Measurements from ENCODE around the gene UQCRC1.
"Not testable (repeated sequence)": the region's sequence is repeated elsewhere in the genome, so short reads cannot be mapped to it uniquely, and the experiment has no call there.

UQCRC1 gene

DNA sequence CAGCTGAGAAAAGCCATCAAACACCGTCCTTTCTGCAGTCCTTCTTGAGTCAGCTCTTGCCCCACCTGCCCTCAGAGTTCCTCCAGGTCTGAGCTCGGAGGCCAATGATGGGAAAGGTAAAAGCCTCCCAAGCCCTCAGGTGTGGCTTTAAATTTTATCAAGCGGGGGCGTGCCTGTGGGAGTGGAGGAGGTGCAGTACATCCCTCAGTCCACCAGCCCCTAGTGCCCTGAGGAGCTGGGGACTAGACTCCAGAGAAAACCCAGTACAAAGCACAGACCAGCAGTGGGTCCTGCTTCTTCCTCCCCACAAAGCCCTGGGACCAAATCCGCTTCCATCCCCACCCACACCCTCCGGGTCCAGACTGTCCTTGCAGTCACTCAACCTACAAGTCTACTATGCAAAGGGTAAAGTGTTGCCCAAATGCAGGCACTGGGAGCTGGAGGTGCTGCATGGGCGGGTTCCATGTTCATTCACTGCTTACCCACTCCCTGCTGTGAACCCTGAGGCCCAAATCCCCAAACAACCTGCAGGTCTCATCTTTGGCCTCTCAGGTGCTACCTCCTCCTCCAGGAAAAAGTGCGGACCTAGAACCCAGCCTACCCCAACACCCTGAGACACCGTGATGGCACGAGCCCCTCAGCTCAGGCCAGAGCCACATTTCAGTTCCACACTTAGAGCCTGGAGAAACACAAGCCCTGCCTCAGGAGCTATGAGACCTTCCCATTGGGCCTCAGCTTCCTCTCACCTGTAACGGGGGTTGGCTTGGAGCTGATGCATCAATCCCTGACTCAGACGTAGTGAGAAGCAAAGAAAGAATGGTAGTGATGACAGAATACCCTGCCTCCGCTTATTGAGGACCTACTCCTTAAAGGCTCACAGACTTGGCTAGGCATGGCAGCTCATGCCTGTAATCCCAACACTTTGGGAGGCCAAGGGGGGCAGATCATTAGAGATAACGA is 55.3 kb downstream of the UQCRC1 start:
- DNase-seq = no peak

DNA sequence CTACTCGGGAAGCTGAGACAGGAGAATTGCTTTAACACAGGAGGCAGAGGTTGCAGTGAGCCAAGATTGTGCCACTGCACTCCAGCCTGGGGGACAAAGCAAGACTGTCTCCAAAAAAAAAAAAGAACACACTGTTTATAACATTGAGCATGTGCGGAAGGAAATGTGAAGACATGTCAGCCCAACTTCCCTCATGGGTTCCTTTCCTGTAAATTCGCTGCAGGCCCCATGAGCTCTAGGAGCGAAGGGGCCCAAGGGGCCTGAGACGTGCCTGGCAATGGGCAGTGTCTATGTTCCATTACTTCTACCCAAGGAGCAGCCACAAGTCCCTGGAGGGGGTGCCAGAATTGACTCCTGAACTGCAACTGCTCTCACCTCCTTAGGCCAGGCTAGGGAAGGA is 56.1 kb downstream of the UQCRC1 start:
- no peak for DNase-seq

DNA sequence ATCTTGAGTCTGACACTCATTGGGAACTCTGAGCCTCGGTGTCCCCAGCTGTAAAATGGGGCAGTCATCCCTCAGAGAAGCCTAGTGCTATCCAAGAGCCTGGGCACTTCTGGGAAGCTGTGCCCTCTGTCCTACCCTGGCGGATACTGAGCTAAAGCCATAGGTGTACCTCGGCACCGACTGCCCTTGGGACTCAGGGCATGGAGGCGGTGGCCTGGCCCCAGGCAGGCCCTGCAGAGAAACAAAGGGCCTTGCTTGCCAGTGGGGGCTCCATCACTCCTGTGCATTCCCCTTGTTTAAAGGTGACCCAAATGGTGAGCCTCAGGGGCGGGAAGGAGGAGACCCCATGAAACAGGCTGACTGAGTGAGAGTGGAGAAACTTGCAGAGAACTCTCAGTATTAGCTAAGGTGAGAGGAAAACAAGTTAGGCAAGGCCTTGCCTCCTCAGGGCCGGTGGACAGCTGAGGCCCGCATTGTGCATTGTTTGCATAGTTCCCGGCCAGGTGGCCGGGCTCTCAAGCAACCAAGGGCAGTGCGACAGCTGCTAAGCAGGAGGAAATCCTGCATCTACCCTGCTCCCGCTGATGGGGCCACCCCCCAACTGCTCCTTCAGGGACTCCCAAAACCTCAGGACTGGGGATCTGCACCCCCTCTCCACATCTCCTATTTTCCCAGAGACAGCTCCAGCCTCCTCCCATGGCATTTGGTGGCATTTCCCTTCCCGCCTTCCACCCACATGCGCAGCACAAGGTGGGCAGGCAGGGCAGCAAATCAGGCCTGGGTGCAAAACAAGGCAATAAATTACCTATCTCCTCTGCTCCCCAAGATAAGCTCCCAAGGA is 57.1 kb downstream of the UQCRC1 start:
- DNase-seq = no peak

DNA sequence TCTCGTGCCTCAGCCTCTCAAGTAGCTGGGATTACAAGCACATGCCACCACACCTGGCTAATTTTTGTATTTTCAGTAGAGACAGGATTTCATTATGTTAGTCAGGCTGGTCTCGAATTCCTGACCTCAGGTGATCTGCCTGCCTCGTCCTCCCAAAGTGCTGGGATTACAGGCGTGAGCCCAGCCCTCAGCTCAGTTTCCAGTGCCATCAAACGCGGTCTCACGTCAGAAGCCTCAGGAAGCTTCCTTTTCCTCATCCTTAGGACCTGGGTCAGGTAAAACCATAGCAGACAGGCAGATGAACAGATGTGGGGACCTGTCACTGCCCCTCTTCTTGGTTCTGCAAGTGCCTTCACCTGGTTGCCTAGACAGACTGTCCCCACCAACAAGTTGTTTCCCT is 57.8 kb downstream of the UQCRC1 start:
- DNase-seq = not testable (repeated sequence)
